Caco-2 (cell line): ENCODE results near the gene PDE4D. TPM values are rescaled to one million over a fixed set of nuclear protein-coding genes. Genes with fewer than 3 reads are reported as not detected.

Source experiments
- BruUV-seq: library from RNA; stranded (reverse); fragments of 400-500 nt; replicated peaks from 2 replicates; lab custom pipeline; 2021; lab: Mats Ljungman, UMichigan
- CTCF ChIA-PET: fragments of 300-600 bp; sonication (Branson Sonifier 250); formaldehyde crosslinking; loops from one replicate; lab custom pipeline; 2022; ENCODE audit warnings: antibody characterized with exemption; lab: Charles Lee
- POLR2A ChIA-PET: fragments of 300-600 bp; sonication (Branson Sonifier 250); formaldehyde crosslinking; loops from one replicate; lab custom pipeline; 2022; ENCODE audit warnings: antibody characterized with exemption; lab: Charles Lee
- DNase-seq, 2 experiments: peaks; one replicate each; pipeline versions ENCODE4 v3.0.0 to v3.0.0-alpha.2; 2020 to 2022
- H3K27me3 ChIP-seq: replicated peaks from 2 replicates; pipeline ENCODE4 v1.6.0; 2011; ENCODE audit warnings: low read length; ENCODE audit not compliant: control insufficient read depth, insufficient read depth
- H3K36me3 ChIP-seq: 2 replicates; pipeline ENCODE4 v1.5.1; 2011; ENCODE audit warnings: low read length; ENCODE audit not compliant: control insufficient read depth, insufficient read depth
- H3K4me1 ChIP-seq: fragments of 250-450 bp; sonication (Bioruptor Pico); 2 replicates; pipeline ENCODE4 v1.5.1; 2020; ENCODE audit warnings: mild to moderate bottlenecking
- H3K4me3 ChIP-seq: 2 replicates; pipeline ENCODE4 v1.5.1; 2011; ENCODE audit warnings: low read depth, mild to moderate bottlenecking, control low read depth, low read length
- H3K9me3 ChIP-seq: fragments of 250-450 bp; sonication (Bioruptor Pico); 2 replicates; pipeline ENCODE4 v1.5.1; 2020; ENCODE audit warnings: mild to moderate bottlenecking, moderate library complexity
- H3K27ac Mint-ChIP-seq: one replicate; pipeline ENCODE4 v1.8.0; 2022; ENCODE audit warnings: mixed read lengths; ENCODE audit not compliant: unreplicated experiment
- H3K27me3 Mint-ChIP-seq: one replicate; pipeline ENCODE4 v1.8.0; 2022; ENCODE audit warnings: mixed read lengths; ENCODE audit not compliant: insufficient read depth, unreplicated experiment
- H3K36me3 Mint-ChIP-seq: one replicate; pipeline ENCODE4 v1.8.0; 2022; ENCODE audit warnings: mild to moderate bottlenecking, mixed read lengths; ENCODE audit not compliant: insufficient read depth, unreplicated experiment
- H3K4me1 Mint-ChIP-seq: one replicate; pipeline ENCODE4 v1.8.0; 2022; ENCODE audit warnings: low read depth, mixed read lengths; ENCODE audit not compliant: unreplicated experiment
- H3K4me3 Mint-ChIP-seq: one replicate; pipeline ENCODE4 v1.8.0; 2022; ENCODE audit warnings: mild to moderate bottlenecking, moderate library complexity, mixed read lengths; ENCODE audit not compliant: unreplicated experiment
- H3K9me3 Mint-ChIP-seq: one replicate; pipeline ENCODE4 v1.8.0; 2022; ENCODE audit warnings: mixed read lengths; ENCODE audit not compliant: unreplicated experiment
- CTCF ChIP-seq, 2 experiments: fragments of 200-600 bp in 1 of 2; IDR thresholded peaks; 1 replicate in 1 of 2; 2 replicates in 1 of 2; pipeline versions ENCODE4 v1.5.1 to v1.8.0; 2011 to 2022; ENCODE audit warnings: antibody characterized with exemption in 1 of 2, control low read depth in 1 of 2, inconsistent platforms in 1 of 2, low read depth in 1 of 2, low read length in 1 of 2, mild to moderate bottlenecking in 1 of 2, moderate library complexity in 1 of 2; ENCODE audit not compliant: insufficient read depth in 1 of 2, severe bottlenecking in 1 of 2, unreplicated experiment in 1 of 2
- intact Hi-C: fragments of 100-400 bp; cut with micrococcal nuclease; formaldehyde crosslinking; loops from one replicate; pipeline ENCODE4 v1.10.0; 2022; ENCODE audit not compliant: unreplicated experiment
- total RNA-seq: library from RNA; stranded (reverse); gene quantifications from 2 replicates; pipeline ENCODE4 v1.2.3, GENCODE V29; 2022

PDE4D gene
- total RNA-seq, 1 experiment from 2014 or later = 89.8 TPM

- no peak for TF ChIP-seq CTCF (IDR thresholded peaks at IDR 0.05; ENCODE audit: insufficient read depth in 1 of 2, low read depth in 1 of 2, low read length in 1 of 2, severe bottlenecking in 1 of 2, unreplicated experiment in 1 of 2)
- POLR2A ChIA-PET = no interaction called here
- CTCF ChIA-PET = no interaction called here
Measured at GRCh38 chr5:59873113-59873512, 20.4 kb downstream of the PDE4D start.

GRCh38 chr5:59866661-59867060 lies 26.9 kb downstream of the PDE4D start:
- Mint-ChIP-seq H3K27me3 (peaks cover 8% of the 10 kb centered on the region), H3K4me1 (no peaks in the 10 kb centered on the region), H3K36me3 (no peaks in the 10 kb centered on the region), H3K4me3 (no peak overlapping the region), H3K9me3 (no peaks in the 10 kb centered on the region), H3K27ac (no peak overlapping the region)
- Histone ChIP-seq H3K9me3 (no peaks in the 10 kb centered on the region), H3K36me3 (no peaks in the 10 kb centered on the region), H3K4me1 (no peaks in the 10 kb centered on the region), H3K4me3 (no peak overlapping the region), H3K27me3 (no peaks in the 10 kb centered on the region)
- CTCF ChIA-PET = no interaction called here
- POLR2A ChIA-PET = no interaction called here
- intact Hi-C loops = no loop called here
- DNase-seq = no peak
- no peak for TF ChIP-seq CTCF (IDR thresholded peaks at IDR 0.05; ENCODE audit: insufficient read depth in 1 of 2, low read depth in 1 of 2, low read length in 1 of 2, severe bottlenecking in 1 of 2, unreplicated experiment in 1 of 2)
- BruUV-seq = no TSS peak

More at GRCh38 chr5:59873113-59873512, 20.4 kb downstream of the PDE4D start:
- Histone ChIP-seq H3K36me3 (no peaks in the 10 kb centered on the region), H3K4me3 (no peak overlapping the region), H3K4me1 (peaks cover 9% of the 10 kb centered on the region; the same call in 1 of the 2 replicates), H3K27me3 (no peaks in the 10 kb centered on the region), H3K9me3 (no peaks in the 10 kb centered on the region)
- Mint-ChIP-seq H3K27me3 (peaks cover 7% of the 10 kb centered on the region), H3K27ac (no peak overlapping the region), H3K36me3 (no peaks in the 10 kb centered on the region), H3K9me3 (no peaks in the 10 kb centered on the region), H3K4me3 (no peak overlapping the region), H3K4me1 (no peaks in the 10 kb centered on the region)
- no peak for DNase-seq
- no TSS peak for BruUV-seq
- intact Hi-C loops = no loop called here

GRCh38 chr5:59864718-59865117 lies 28.8 kb downstream of the PDE4D start:
- Mint-ChIP-seq H3K27ac (no peak overlapping the region), H3K27me3 (peaks cover 10% of the 10 kb centered on the region), H3K4me1 (no peaks in the 10 kb centered on the region), H3K4me3 (no peak overlapping the region), H3K9me3 (no peaks in the 10 kb centered on the region), H3K36me3 (no peaks in the 10 kb centered on the region)
- ChIA-PET CTCF (no interaction called here), POLR2A (no interaction called here)
- no peaks in the 10 kb centered on the region for H3K4me1 ChIP-seq
- H3K4me3 ChIP-seq = no peak overlapping the region
- intact Hi-C loops = no loop called here
- no peaks in the 10 kb centered on the region for H3K27me3 ChIP-seq
- no peaks in the 10 kb centered on the region for H3K9me3 ChIP-seq
- H3K36me3 ChIP-seq = no peaks in the 10 kb centered on the region
- no peak for TF ChIP-seq CTCF (IDR thresholded peaks at IDR 0.05; ENCODE audit: insufficient read depth in 1 of 2, low read depth in 1 of 2, low read length in 1 of 2, severe bottlenecking in 1 of 2, unreplicated experiment in 1 of 2)
- no TSS peak for BruUV-seq
- no peak for DNase-seq
